Anterior cingulate cortex (tissue), 58 donors: Measurements from ENCODE around the gene PCDH1.

Experiments
- DNase-seq, 58 donors: peaks; one replicate each; lab custom pipeline; 2025; lab: John Stamatoyannopoulos, UW

Gene PCDH1

DNA sequence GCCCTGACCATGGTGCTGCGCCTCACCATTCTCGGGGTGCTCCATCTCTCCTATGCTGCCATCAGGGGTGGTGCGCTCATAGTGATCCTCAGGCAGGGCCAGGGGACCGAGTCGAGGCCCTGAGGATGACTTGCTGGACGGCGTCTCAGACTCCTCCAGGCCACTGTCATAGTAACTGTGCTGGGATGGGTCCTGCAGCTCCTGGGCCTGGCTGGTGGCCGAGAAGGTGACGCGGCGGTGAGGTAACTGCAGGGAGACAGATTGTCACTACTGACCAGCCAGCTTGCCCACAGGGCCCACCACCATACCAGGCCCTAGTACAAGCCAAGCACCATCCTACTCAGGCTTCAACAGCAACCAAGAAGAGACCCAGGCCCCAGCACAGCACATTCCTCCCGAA is 21.0 kb downstream of the PCDH1 start:
- no peak for DNase-seq

DNA sequence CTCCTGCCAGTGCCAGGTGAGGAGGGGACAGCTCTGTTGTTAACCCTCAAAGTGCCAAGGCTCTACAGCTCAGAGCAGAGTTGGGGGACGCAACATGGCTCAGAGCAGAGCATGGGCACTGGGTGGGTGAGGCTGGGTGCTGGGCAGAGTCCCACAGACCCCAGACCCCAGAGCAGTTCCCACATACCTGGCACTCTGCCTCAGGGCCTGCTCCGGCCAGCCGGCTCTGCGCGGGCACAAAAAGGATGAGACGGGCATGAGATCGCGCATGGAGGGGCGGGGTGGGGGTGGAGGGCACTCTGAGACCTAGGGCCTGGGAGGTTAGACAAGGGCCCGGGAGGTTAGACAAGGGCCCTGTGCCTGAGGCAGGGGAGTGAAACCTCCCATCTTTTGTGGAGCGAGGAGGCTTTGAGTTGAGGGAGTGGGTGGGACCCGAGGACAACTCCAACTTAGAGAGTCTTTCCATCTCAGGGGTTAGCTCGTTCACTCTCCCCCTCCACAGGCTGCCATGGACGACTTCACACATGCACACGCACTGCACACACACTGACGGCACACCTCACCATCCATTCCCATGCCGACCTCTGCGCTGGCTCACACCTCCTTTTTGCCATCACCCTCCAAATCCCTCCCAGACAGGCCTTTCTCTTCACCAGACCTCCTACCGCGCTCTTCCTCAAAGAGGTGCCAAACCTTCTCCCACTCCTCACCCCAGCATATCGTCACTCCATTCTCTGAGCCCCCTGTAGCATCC is 22.0 kb downstream of the PCDH1 start:
- no peak for DNase-seq

DNA sequence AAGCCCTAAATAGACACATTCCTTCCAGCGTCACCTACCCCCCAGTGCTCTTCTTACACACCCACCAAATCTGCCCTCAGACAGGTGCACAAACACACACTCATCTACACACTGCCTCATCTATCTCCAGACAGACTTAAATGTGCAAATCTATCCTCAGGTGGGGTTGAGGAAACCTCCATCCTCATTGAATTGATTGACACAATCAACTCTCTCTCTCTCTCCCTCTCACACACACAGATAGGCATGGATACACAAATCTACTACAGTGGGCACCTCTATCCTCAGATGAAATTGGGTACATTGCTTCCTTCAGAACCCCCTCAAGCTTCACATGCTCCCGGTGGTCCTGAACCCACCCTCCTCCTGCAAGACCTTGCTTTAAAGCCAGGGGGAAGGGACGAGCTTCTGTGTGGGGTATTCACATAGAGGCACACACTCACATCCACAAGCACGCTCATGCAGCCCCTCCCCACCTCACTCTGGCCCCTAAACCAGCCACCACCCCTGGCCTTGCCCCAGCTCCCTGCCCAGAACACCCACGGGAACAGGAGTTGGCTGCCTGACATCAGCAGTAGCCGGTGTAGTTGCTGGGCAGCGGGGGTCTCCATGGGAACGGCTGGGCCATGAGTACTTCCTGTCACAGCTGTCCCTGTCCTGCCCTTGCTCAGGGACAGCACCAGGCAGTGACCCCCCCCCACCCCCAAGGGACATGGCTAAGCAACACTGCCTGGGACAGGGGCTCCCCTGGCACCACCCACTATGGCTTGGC is 22.8 kb downstream of the PCDH1 start:
- DNase-seq: peak in 47 of 58 donors; percentile 14 to 83 (median 58)

DNA sequence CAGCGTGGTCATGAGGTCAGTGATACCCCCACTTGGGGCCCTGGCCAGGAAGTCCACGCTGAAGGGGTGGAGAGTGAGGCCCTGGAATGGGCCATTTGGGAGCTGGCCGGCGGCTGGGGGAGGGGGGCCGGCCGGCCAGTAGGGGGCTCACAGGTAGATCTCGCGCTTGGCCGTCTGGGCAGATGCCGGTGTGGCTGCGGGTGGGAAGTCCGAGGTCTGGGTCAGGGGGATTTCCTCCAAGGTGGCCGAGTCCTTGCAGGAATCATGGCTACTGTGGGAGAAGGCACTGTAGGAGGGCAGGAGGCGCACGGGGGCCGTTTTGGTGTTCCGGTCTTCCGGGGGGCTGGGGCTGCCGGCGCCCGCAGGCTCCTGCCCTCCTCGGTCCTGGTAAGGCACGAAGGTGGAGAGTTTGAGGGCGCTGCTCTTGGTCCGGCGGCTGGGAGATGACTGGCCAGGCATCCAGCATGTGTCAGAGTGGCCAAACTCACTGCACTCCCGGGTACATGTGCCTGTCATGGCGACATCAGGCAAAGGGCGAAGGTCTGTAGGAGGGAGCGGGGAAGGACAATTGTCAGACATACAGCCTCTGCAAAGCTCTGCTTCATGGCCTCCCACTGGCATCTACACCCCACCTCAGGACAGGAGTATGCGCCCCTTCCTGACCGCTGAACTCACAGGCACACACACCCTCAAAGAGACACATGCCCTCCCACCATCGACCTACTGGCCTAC is 24.1 kb downstream of the PCDH1 start:
- no peak for DNase-seq

DNA sequence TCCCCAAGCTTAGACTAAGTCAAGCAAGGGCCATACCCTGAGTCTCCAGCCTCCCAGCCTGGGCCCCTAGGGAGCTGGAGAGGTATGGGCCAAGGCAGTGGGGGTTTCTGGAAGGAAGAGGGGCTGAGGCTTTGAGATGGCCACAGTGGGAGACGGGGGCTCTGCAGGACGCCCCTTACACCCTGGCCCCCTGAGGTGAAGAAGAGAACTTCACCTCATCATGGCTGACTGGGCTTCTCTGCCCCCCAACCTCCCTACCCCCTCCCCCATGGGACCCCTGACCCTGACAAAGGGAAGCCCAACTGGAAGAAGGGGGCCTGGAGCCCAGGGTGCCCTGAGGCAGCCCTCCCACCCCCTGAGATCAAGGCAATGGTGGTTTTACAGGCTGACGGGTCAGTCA is 25.8 kb downstream of the PCDH1 start:
- DNase-seq: no peak

DNA sequence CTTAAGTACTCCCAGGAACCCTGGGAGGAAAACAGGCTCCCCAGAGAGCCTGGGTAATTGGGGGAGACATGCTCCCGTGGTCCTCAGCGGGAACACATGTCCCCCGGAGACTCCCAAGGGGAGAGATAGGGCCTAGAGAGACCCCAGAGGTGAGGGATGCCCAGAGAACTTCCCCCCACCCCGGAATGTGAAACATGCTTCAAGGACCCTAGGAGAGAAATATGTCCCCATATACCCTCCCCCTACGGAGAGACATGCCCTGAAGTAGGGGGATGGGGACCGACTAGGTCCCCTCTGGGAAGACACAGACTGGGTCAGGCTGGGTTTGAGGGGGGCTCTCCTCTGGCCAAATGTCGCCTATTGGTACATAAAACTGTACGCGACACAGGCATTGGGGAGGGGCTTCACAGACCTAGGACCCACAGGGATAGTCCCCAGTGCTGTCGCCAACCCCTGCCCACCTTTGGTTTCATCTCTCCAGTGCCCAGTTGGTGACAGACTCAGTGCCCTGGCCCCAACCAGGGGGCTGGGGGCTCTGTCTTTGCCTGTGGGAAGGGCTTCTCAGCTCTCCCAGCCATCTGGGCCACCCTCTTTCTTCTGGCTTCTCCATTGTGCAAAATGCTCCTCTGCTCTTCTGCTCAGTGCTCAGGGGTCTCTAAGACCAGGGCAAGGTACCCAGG is 26.9 kb downstream of the PCDH1 start:
- DNase-seq: no peak

DNA sequence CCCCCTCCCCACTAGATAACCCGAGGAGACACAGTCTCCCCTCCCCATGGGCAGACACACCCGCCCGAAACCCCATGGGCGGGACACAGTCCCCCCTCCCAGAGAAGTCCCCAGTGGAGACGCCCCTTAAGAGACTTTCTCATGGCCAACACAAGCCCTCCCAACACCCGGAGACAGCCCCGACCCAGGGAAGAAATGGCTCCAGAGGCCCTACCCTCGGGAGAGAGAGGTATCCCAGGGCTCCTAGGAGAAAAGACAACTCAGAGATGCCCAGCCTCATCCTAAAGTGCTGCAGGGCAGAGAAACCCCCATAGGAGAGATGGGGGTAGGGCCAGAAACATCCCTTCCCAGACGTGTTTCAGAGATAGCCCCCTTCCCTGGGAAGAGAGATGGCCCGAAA is 27.4 kb downstream of the PCDH1 start:
- DNase-seq: no peak

DNA sequence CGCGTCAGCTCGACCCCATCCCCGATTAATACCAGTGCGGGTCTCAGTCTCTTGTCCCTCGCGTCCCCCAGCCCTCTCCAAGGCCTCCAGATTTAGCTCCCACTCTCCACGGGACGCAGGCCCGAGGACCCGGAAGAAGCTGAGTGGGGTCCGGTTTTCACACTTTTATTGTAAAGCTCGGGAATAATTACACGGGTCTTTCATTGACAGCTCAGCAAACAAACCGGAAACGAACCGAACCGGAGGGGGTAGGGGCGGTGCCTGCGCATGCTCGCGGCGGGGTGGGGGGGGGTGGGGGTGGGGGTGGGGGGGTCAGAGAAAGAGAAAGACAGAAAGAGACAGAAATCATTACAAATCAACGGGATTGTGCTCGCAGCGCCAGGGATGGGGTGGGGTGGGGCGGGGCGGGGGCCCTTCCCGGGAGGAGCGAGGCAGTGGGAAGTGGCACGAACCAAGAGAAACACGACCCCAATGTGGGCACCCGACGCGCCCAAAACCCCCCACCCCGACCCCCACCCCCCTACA is 27.9 kb downstream of the PCDH1 start:
- DNase-seq: peak in 35 of 58 donors; percentile 22 to 82 (median 67)

DNA sequence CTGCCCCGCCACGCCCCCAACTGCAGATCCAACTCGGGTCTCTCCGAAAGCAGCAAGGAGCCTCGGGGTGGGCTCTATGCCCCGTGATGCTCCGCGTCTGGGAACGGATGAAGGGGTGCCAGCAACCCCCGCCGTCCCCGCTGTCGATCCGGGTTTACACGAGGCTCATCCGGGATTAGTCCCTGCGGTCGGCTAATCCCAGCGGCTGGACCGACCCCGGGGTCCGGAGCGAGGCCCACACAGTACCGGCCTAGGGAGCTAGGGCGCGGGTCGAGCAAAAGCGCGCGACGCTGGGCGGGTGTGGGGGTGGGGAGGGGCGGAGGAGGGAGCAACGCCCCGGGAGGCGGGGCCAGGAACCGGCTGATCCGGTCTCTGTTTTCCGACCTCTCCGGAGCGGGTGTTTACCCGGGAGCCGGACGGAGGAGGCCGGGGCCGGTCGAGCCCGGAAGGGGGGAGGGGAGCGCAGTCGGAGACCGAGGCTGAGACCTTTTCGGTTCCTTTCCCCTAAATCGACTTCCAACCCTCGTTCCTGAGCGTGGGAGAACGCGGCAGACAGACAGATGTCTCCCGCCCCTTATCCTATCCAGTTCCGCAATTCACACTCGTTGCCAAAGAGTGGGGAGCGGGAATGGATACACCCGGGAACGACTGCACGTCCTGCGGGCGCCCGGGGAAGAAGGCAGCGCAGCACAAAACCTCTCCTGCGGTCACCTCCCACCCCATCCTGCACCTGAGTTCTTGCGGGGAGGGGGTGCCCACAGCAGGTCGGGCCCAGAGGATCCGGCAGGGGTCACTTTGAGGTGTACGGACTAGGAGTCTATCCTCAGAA is 28.6 kb downstream of the PCDH1 start:
- DNase-seq: peak in 56 of 58 donors; percentile 8 to 90 (median 80)

DNA sequence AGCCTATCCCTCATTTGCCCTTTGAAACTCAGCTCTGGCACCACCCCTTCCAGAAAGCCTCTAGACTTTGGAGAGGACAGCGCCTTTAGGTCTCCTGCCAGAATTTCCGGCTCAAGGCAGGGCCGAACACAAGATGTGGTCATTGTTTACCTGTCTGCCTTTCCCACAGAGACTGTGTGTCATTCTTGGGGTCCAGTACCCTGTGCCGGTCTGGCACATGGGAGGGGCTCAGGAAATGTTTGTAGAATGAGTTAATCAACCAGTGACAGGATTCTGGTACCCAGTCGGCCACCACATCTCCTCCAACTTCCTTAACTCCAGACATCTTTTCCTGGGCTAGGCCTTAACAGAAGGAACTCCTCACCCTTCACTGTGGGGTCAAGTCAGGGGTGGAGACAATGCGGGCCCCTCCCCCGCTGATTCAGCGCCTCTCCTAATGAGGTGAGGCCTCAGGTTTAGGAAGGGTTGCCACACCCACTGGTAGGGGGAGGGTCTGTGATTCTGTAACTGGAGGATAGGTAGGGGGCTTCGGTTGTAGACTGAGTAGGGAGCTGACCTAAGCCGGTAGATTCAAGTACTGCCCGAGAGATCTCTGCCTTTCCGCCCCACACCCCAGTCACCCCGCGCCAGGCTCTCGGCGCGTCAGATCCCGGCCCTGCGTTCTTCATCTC is 29.3 kb downstream of the PCDH1 start:
- peak in 5 of 58 donors; percentile 19 to 53 (median 27) for DNase-seq

DNA sequence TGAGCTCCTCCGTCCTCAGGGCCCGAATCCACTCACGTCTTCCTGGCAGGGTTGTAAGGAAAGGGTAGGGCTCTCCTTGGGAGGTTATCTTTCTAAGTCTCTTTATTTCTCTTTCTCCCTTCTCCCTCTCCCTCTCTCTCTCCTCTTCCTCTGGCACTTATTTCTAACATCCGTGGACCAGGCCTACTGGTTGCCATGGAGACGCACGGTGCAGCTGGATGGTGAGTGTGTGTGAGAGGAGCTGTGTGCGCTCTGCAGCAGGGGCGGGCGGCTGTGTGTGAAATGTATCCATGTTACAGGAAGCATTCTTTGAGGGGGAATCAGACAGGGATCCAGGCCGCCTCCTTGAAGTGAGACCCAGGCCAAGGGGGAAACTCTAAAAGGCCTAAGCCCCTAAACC is 32.2 kb downstream of the PCDH1 start:
- peak in 57 of 58 donors; percentile 32 to 93 (median 77) for DNase-seq

DNA sequence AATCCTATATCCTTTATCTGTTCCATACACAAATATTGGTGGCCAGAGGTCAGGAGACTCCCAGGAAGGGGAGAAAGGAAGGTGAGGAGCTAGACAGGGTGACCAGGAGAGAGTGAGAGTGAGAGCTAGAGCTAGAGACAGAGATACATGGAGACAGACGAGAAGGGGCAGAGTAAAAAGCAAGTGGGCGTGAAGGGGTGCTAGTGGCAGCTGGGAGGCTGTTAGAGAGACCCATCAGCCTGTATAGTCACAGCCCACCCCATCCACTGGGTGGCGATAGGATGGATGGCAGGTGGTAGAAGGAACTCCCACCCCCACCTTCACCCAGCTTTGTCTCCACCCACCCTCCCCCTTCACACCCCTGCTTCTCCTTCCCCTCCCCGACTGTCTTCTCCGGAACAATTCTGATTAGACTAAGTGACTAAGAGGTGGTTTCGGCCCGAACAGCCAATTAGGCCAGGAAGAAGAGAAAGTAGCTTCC is 32.8 kb downstream of the PCDH1 start:
- DNase-seq: peak in 2 of 58 donors; percentile 19 to 29

DNA sequence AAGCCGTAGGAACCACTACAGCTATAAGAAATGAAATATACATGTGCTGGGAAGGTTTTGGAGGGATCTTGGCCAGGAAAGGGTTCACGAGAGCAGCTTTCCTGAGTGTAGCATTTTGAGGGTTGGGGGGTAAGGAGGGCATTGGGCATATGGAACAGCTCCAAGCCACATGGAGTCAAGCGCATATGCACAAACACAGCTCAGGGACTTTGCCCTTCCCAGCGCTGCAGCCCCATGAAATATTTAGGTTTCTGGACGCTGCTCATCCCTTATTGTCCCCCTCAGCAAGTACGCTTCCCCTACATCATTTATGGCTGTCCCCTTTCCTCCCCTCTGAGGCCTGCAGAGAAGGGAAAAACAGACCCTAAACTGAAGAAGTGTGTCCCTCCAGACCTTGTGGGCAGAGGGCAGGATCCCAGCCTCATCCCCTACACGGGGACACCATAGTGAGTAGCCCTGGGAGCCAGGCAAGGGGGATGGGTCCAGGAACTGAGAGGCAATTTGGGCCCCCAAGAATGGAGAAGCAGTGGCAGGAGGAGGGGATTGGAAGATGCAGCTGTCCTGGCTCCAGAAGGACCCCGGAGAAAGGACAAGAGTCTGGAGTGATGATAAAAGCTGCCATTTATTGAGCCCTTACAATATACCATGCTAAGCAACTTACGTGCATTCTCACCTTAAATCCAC is 33.7 kb downstream of the PCDH1 start:
- DNase-seq: no peak

DNA sequence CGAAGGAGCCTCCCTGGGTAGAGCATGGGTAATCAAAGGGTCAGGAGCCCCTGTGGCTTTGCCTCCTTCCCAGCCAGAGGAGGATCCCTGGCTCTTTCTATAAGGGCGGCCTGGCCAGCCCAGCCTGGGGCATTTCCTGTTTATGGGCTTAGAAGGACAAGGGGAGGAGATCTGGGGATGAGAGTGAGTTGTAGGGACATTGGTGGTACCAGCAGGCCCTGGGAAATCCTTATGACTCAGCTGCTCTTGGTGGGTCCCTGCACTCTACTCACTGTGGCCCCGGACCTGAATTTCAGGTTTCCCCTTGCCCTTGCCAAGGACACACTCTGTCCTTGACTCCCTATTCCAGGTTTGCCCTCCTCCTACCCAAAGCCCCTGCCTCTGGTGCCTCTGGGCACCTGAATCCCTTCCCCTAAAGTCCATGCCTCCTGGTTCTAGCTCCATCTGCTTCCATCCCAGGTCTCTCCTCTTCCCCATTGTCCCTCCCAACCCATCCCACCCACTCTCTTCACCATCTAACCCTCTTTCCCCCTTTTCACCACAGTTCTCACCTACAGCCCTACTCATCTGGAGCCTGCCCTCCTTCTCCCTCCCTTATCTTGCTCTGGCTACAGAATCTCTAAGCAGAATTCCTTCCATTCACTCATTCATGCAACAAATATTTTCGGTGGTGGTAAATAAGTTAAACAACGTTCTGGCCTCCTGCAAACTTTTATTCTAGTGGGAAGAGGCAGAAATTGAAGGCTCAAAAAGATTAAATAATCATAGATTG is 34.9 kb downstream of the PCDH1 start:
- DNase-seq: no peak

DNA sequence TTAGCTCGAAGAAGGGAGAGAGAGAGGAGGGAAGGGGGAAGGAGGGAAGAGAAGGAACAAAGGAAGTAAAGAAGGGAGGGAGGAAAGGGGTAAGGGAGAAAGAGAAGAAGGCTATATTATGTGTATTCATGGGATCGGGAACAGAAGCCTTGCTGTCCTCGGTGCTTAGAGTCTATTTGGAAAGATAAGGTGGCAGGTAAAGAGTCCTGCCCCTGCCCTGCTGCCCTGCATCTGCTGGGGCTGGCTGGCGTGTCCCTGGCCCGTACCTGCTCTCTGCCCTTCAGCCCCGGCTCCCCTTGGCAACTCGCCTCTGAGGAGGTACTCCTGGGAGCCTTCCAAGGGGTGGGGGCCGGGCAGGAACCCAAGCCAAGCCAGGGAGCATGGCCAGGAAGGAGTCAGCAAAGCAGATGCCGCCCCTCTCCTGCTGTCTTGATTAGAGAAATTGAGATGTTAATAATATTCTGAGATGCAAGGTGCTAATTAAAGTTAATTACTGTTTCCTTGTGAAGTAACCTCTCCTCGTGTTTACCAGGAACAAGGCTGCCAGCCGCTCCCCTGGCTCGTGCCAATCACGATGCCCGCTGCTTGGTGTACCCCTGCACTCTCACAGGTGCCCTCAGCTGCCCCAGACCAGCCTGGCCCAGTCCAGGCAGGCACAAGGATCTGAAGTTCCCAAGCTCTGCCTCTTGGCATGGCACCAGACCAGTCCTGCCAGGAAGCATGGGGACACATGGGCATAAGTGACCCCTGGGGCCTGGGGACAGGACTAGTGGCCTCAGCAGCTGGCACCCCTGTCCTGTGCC is 36.6 kb downstream of the PCDH1 start:
- peak in 1 of 58 donors; percentile 27 for DNase-seq

DNA sequence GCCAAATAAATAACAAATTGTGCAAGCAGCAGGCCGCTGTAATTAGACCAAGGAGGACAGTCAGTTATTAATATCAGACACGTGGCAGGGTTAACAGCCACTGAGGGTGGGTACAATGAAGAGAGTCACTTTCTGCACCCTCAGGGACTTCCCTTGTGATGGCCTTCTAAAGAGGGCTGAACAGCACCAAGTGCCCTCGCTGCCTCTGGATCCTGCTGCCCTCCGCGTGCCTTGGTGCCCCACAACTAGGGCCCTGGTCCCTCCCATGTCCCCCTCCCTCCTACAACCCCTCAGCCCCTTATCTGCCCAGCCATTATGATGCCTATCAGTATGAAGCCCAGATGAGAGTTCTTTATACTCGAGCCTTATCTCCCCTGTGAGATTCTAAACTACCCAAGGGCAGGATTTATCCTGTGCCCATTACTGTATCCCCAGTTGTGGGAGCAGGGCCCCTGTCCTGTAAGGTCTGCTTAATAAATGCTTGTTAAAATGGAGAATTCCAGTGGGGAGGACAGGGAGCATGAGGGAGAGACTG is 37.3 kb downstream of the PCDH1 start:
- no peak for DNase-seq
